Epithelial cell of proximal tubule (primary cell): Measurements from ENCODE around the gene RERE. TPM values are rescaled to one million over a fixed set of nuclear protein-coding genes. Genes with fewer than 3 reads are reported as not detected.
"Not testable (repeated sequence)": the region's sequence is repeated elsewhere in the genome, so short reads cannot be mapped to it uniquely, and the experiment has no call there.

Experiments used
- DNase-seq: peaks from one replicate; pipeline ENCODE4 v3.0.0-alpha.2; 2011; ENCODE audit warnings: low read depth
- H3K4me3 ChIP-seq: 2 replicates; pipeline ENCODE4 v1.5.1; 2011; ENCODE audit warnings: low read depth, mild to moderate bottlenecking, low read length
- CTCF ChIP-seq: conservative IDR thresholded peaks from 2 replicates; pipeline ENCODE4 v1.5.1; 2012; ENCODE audit warnings: low read depth, mild to moderate bottlenecking, low read length
- total RNA-seq: library from RNA; depleted of rRNA; stranded (reverse); fragments of >200 nt; gene quantifications from 2 replicates; pipeline ENCODE4 v1.2.3, GENCODE V29; 2015

Gene RERE
- total RNA-seq, 1 donor from 2014 or later = 18.0 TPM

GRCh38 chr1:8841395-8841794 lies 24.0 kb upstream of the RERE start:
- no peak for TF ChIP-seq CTCF
- no peak overlapping the region for H3K4me3 ChIP-seq
- DNase-seq = no peak

DNA sequence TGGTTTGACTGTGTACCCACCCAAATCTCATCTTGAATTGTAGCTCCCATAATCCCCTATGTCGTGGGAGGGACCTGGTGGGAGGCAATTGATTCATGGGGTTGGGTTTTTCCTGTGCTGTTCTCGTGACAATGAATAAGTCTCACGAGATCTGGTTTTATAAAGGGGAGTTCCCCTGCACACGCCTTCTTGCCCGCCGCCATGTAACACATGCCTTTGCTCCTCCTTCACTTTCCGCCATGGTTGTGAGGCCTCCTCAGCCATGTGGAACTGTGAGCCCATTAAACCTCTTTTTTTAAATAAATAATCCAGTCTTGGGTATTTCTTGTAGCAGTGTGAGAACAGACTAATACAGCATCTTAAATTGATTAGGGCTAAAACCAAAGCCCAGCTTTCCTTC lies 22.6 kb upstream of the RERE start:
- no peak overlapping the region for H3K4me3 ChIP-seq
- TF ChIP-seq CTCF = no peak
- no peak for DNase-seq

GRCh38 chr1:8835941-8836643 lies 18.7 kb upstream of the RERE start:
- H3K4me3 ChIP-seq = no peak overlapping the region
- no peak for TF ChIP-seq CTCF
- no peak for DNase-seq

DNA sequence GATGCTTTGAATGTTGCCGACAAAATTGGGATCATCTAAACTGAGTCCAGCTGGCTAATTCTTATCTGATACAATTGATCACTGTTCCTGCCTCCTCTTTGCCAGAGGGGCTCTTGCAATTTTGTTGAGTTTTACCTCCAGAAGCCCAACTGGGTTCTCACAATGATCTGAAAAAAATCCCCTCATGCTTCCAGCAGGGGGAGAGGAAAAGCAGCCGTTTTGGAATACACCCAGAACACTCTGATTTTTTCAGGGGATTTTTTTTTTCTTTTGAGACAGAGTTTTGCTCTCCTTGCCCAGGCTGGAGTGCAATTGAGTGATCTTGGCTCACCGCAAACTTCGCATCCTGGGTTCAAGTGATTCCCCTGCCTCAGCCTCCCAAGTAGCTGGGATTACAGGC lies 13.9 kb upstream of the RERE start:
- no peak overlapping the region for H3K4me3 ChIP-seq
- no peak for DNase-seq
- TF ChIP-seq CTCF = peak; percentile 48

GRCh38 chr1:8830732-8831131 lies 13.3 kb upstream of the RERE start:
- not testable (repeated sequence) for H3K4me3 ChIP-seq, DNase-seq

GRCh38 chr1:8825985-8826481 lies 8.6 kb upstream of the RERE start:
- no peak overlapping the region for H3K4me3 ChIP-seq
- no peak for DNase-seq
- no peak for TF ChIP-seq CTCF

DNA sequence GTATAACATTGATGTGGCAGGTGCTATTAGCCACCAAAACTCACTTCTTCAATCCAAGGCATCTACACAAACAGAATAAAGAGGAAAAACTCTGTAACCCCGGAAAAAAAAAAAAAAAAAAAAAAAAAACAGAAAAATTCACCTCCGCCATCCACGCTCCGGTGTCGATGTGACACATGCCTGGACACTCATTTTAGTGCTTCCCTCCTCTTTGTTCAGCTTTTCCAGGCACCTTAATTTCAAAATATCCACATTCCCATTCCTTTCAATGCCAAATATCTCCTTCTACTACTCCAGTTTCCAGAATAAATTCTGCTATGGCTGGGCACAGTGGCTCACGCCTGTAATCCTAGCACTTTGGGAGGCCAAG lies 5.8 kb upstream of the RERE start:
- no peak overlapping the region for H3K4me3 ChIP-seq
- TF ChIP-seq CTCF = no peak
- no peak for DNase-seq
